H1 (cell line): ENCODE measurements around the gene CASP4. TPM values are rescaled to one million over a fixed set of nuclear protein-coding genes. Genes with fewer than 3 reads are reported as not detected.

Source experiments
- CTCF ChIA-PET: fragments of 300-600 bp; sonication (Branson Sonifier 250); formaldehyde crosslinking; loops from one replicate; lab custom pipeline; 2021; ENCODE audit not compliant: partially characterized antibody; lab: Charles Lee
- POLR2A ChIA-PET: fragments of 300-600 bp; sonication (Branson Sonifier 250); formaldehyde crosslinking; loops from one replicate; lab custom pipeline; 2021; ENCODE audit warnings: inconsistent platforms; ENCODE audit not compliant: partially characterized antibody; lab: Charles Lee
- DNase-seq, 2 experiments: peaks; one replicate each; pipeline versions ENCODE4 v3.0.0 to v3.0.0-alpha.2; 2010 to 2022; ENCODE audit warnings: low spot score in 2 of 2, low read depth in 1 of 2, mixed read lengths in 1 of 2
- FAIRE-seq: peaks from 2 replicates; lab custom pipeline; 2011; peaks lifted over from hg19 to GRCh38; lab: Jason Lieb, UNC
- H2AFZ ChIP-seq: 2 replicates; pipeline ENCODE4 v1.8.1; 2012; ENCODE audit warnings: low read length, inconsistent platforms
- H2AK5ac ChIP-seq: 2 replicates; pipeline ENCODE4 v1.6.1; 2013; ENCODE audit warnings: low read depth, low read length
- H2BK120ac ChIP-seq: replicated peaks from 2 replicates; pipeline ENCODE3; 2013; ENCODE audit warnings: low read depth, low read length, inconsistent platforms
- H2BK12ac ChIP-seq: 2 replicates; pipeline ENCODE4 v1.6.1; 2013; ENCODE audit warnings: low read depth, low read length
- H2BK15ac ChIP-seq: 2 replicates; pipeline ENCODE4 v1.6.1; 2013; ENCODE audit warnings: low read length
- H2BK20ac ChIP-seq: 2 replicates; pipeline ENCODE4 v1.6.1; 2013; ENCODE audit warnings: low read length
- H2BK5ac ChIP-seq: 2 replicates; pipeline ENCODE4 v1.6.1; 2013; ENCODE audit warnings: low read depth, low read length
- H3K14ac ChIP-seq: 2 replicates; pipeline ENCODE4 v1.6.1; 2013; ENCODE audit warnings: inconsistent platforms; ENCODE audit not compliant: insufficient read length
- H3K18ac ChIP-seq: 2 replicates; pipeline ENCODE4 v1.6.1; 2013; ENCODE audit warnings: low read length; ENCODE audit errors: extremely low read depth
- H3K23ac ChIP-seq: 2 replicates; pipeline ENCODE4 v1.6.1; 2013; ENCODE audit warnings: inconsistent platforms; ENCODE audit not compliant: insufficient read length
- H3K23me2 ChIP-seq: 2 replicates; pipeline ENCODE4 v1.6.1; 2013; ENCODE audit warnings: low read depth, low read length
- H3K27ac ChIP-seq: 2 replicates; pipeline ENCODE4 v1.6.1; 2011; ENCODE audit warnings: low read depth, low read length, inconsistent platforms
- H3K27me3 ChIP-seq, 4 experiments: replicated peaks in 1 of 4; 1 replicate in 1 of 4; 2 replicates in 3 of 4; pipeline versions ENCODE4 v1.6.1 to v1.8.1; 2011 to 2013; ENCODE audit warnings: low read length in 3 of 4, mild to moderate bottlenecking in 3 of 4, inconsistent platforms in 2 of 4, mixed read lengths in 2 of 4, moderate library complexity in 1 of 4; ENCODE audit not compliant: control insufficient read depth in 3 of 4, insufficient read depth in 3 of 4; ENCODE audit errors: extremely low read depth in 1 of 4
- H3K36me3 ChIP-seq, 4 experiments: 2 replicates each; pipeline versions ENCODE4 v1.6.1 to v1.8.1; 2011 to 2013; ENCODE audit warnings: mild to moderate bottlenecking in 4 of 4, low read length in 3 of 4, moderate library complexity in 2 of 4, control low read depth in 1 of 4, inconsistent platforms in 1 of 4; ENCODE audit not compliant: insufficient read depth in 4 of 4, control insufficient read depth in 2 of 4
- H3K4ac ChIP-seq: replicated peaks from 2 replicates; pipeline ENCODE3; 2013; ENCODE audit warnings: low read length, low read depth, mixed read lengths, inconsistent platforms; ENCODE audit not compliant: insufficient read length
- H3K4me1 ChIP-seq, 4 experiments: replicated peaks in 1 of 4; 1 replicate in 1 of 4; 2 replicates in 3 of 4; pipeline versions ENCODE4 v1.6.1 to v1.8.1; 2011 to 2013; ENCODE audit warnings: low read length in 3 of 4, inconsistent platforms in 2 of 4, mixed read lengths in 1 of 4; ENCODE audit not compliant: insufficient read depth in 4 of 4, control insufficient read depth in 3 of 4
- H3K4me2 ChIP-seq, 2 experiments: 2 replicates each; pipeline versions ENCODE4 v1.6.1 to v1.8.1; 2011 to 2013; ENCODE audit warnings: low read depth in 2 of 2, low read length in 2 of 2, control low read depth in 1 of 2, inconsistent platforms in 1 of 2, mild to moderate bottlenecking in 1 of 2; ENCODE audit not compliant: insufficient read depth in 1 of 2
- H3K4me3 ChIP-seq, 4 experiments: fragments of 200-600, 300-600 bp in 1 of 4; sonication (generic), shearing (Covaris generic), sonication (Bioruptor Twin) in 1 of 4; 2 replicates each; pipeline versions ENCODE4 v1.5.1 to v1.8.1; 2011 to 2016; ENCODE audit warnings: low read length in 4 of 4, low read depth in 3 of 4, control low read depth in 2 of 4, inconsistent platforms in 2 of 4, mild to moderate bottlenecking in 2 of 4, mixed read lengths in 1 of 4, moderate library complexity in 1 of 4; ENCODE audit not compliant: insufficient read depth in 2 of 4; ENCODE audit errors: extremely low read depth in 1 of 4
- H3K56ac ChIP-seq: replicated peaks from 2 replicates; pipeline ENCODE3; 2013; ENCODE audit warnings: low read depth, mild to moderate bottlenecking, mixed read lengths, low read length, inconsistent platforms; ENCODE audit not compliant: insufficient read length
- H3K79me1 ChIP-seq: 2 replicates; pipeline ENCODE4 v1.6.1; 2013; ENCODE audit warnings: low read depth, low read length, control low read depth
- H3K79me2 ChIP-seq, 2 experiments: 2 replicates each; pipeline versions ENCODE4 v1.6.1 to v1.8.1; 2012 to 2013; ENCODE audit warnings: low read length in 2 of 2, mild to moderate bottlenecking in 2 of 2, inconsistent platforms in 1 of 2; ENCODE audit not compliant: insufficient read depth in 2 of 2, control insufficient read depth in 1 of 2
- H3K9ac ChIP-seq, 4 experiments: replicated peaks in 1 of 4; 1 replicate in 1 of 4; 2 replicates in 3 of 4; pipeline versions ENCODE4 v1.6.1 to v1.8.1; 2011 to 2013; ENCODE audit warnings: low read depth in 3 of 4, low read length in 3 of 4, control low read depth in 2 of 4, mild to moderate bottlenecking in 2 of 4, moderate library complexity in 2 of 4, inconsistent platforms in 1 of 4; ENCODE audit errors: extremely low read depth in 1 of 4
- H3K9me3 ChIP-seq, 2 experiments: 2 replicates each; pipeline versions ENCODE4 v1.6.1 to v1.8.1; 2012 to 2013; ENCODE audit warnings: mild to moderate bottlenecking in 2 of 2, moderate library complexity in 2 of 2, control low read depth in 1 of 2, inconsistent platforms in 1 of 2, low read depth in 1 of 2, low read length in 1 of 2, mixed read lengths in 1 of 2; ENCODE audit not compliant: insufficient read depth in 2 of 2
- H4K20me1 ChIP-seq, 2 experiments: replicated peaks in 1 of 2; 2 replicates each; pipeline versions ENCODE3 to v1.8.1; 2011 to 2013; ENCODE audit warnings: inconsistent platforms in 2 of 2, low read length in 2 of 2, mild to moderate bottlenecking in 1 of 2; ENCODE audit not compliant: insufficient read depth in 2 of 2, control insufficient read depth in 1 of 2
- H4K5ac ChIP-seq: 2 replicates; pipeline ENCODE4 v1.6.1; 2013; ENCODE audit warnings: low read length, low read depth, mixed read lengths, inconsistent platforms; ENCODE audit not compliant: insufficient read length
- H4K8ac ChIP-seq: 2 replicates; pipeline ENCODE4 v1.8.0; 2013; ENCODE audit warnings: mild to moderate bottlenecking, moderate library complexity, low read length, inconsistent platforms; ENCODE audit not compliant: insufficient read depth; ENCODE audit errors: extremely low read depth
- H4K91ac ChIP-seq: replicated peaks from 2 replicates; pipeline ENCODE3; 2013; ENCODE audit warnings: low read length, mixed read lengths, inconsistent platforms; ENCODE audit not compliant: insufficient read length
- CBX8 ChIP-seq: fragments of 300-800, 300-1000 bp; sonication (generic); IDR thresholded peaks from 2 replicates; pipeline ENCODE4 v1.7.1; 2016; ENCODE audit warnings: low read depth, low read length, borderline replicate concordance
- CEBPB ChIP-seq: IDR thresholded peaks from 2 replicates; pipeline ENCODE4 v1.6.1; 2012; ENCODE audit warnings: low read depth, low read length
- HDAC2 ChIP-seq, 2 experiments: fragments of 300-600 bp in 1 of 2; sonication (generic) in 1 of 2; IDR thresholded peaks; 2 replicates each; pipeline ENCODE4 v1.6.1; 2011 to 2012; ENCODE audit warnings: low read depth in 2 of 2, low read length in 2 of 2, mild to moderate bottlenecking in 2 of 2, moderate library complexity in 2 of 2, borderline replicate concordance in 1 of 2, inconsistent platforms in 1 of 2
- JUN ChIP-seq: IDR thresholded peaks from 2 replicates; pipeline ENCODE4 v1.6.1; 2011; ENCODE audit warnings: low read depth, mild to moderate bottlenecking, improper control_type of control experiment, low read length
- TEAD4 ChIP-seq: IDR thresholded peaks from 2 replicates; pipeline ENCODE4 v1.6.1; 2012; ENCODE audit warnings: low read depth, low read length, inconsistent platforms, mixed read lengths
- USF2 ChIP-seq: IDR thresholded peaks from 2 replicates; pipeline ENCODE4 v1.6.1; 2011; ENCODE audit warnings: low read length, improper control_type of control experiment
- WGBS, 2 experiments: shearing (Covaris generic) in 1 of 2; methylation state at CpG; one replicate each; pipeline versions ENCODE4 v1.1.6 to v1.1.7; 2013 to 2015; ENCODE audit warnings: low lambda C conversion rate in 2 of 2, mixed read lengths in 2 of 2, inconsistent platforms in 1 of 2, low coverage in 1 of 2, missing lambda C conversion rate in 1 of 2; ENCODE audit not compliant: insufficient replicate concordance in 2 of 2, insufficient coverage in 1 of 2, insufficient read length in 1 of 2; ENCODE audit errors: extremely low coverage in 1 of 2, missing lambda C conversion rate in 1 of 2; 5-methylcytosine and 5-hydroxymethylcytosine counted together
- polyA plus RNA-seq, 7 experiments: library from polyadenylated mRNA; depleted of rRNA in 3 of 7; stranded (reverse) in 5 of 7; unstranded in 2 of 7; fragments of >200 nt in 5 of 7; fragments of 200-250 nt in 2 of 7; gene quantifications; 1 replicate in 5 of 7; 2 replicates in 1 of 7; 4 replicates in 1 of 7; pipeline versions ENCODE4 v1.2.1 to v1.2.3, GENCODE V29; 2011 to 2013; ENCODE audit warnings: missing spikeins in 2 of 7, mixed read lengths in 2 of 7
- total RNA-seq: library from RNA; stranded (reverse); fragmentation: NEBNext Ultra II Directional; extraction: Animal tissue kit (Norgen Biotek cat#: 25700); gene quantifications from 2 replicates; pipeline ENCODE4 v1.2.1, GENCODE V29; 2021

CASP4 gene
- total and polyA plus RNA-seq, 2 of the 8 experiments (the other 6 are each of a cell fraction or from before 2014, with no cell fraction given): 0.09 TPM; not detected in 1

DNA sequence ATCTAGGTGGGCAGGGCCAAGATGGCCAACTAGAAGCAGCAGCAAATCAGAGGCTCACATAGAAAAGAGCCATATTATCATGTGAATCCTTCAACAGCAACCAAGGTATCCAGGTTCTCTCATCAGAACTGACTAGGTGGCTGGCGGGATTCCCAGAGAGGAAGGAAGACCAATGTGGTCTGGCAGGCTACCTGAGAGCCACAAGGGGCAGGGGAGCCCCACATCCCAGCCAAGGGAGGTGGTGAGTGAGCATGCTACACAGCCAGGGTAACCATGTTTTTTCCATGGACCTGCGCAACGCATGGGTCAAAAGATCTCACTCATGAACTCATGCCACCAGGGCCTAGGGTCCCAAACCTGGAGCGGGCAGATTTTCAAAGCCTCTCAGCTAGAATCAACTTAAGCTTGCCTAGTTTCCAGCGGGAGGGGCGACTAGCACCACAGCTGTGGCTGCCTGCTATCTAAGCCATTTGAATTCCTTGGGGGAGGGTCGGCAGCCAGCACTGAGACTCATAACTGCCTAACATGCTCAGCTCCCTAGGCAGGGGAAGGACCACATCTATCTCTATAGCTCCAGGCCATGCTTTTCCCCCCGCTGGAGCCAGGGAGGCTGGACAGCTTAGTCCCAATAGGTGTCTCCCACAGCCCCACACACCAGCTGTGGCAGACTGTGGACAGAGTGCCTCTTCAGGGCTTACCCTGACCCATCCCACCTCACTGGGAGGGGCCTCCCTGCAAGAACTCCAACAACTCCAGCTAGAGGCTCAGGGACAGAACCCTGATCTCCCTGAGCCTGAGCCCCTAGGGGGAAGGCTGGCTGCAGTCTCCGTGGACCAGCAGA, 41.4 kb downstream of the CASP4 start:
- 86% methylated on average over 9 of the region's 9 CpGs; no CpG with 5 or more reads in 1 of the 2 experiments for WGBS, 2 experiments
- H4K20me1 ChIP-seq: no peaks in the 10 kb centered on the region
- ChIA-PET POLR2A (no interaction called here), CTCF (interaction anchor here (0.6 to 1.2 kb wide), 2 partner anchors 9 to 74 kb away, joined by 3 read pairs; no protein-coding TSS in a partner anchor)
- H3K23ac ChIP-seq: no peak overlapping the region
- no peak overlapping the region for H3K56ac ChIP-seq
- H3K9me3 ChIP-seq: no peaks in the 10 kb centered on the region; a peak in 1 of 4 replicates
- no peak overlapping the region for H3K9ac ChIP-seq
- H2BK12ac ChIP-seq: no peak overlapping the region
- H2BK120ac ChIP-seq: no peak overlapping the region
- no peak overlapping the region for H2BK20ac ChIP-seq
- H3K14ac ChIP-seq: no peak overlapping the region
- no peak overlapping the region for H3K18ac ChIP-seq
- H4K5ac ChIP-seq: no peak overlapping the region
- no peak for DNase-seq
- H3K79me2 ChIP-seq: no peaks in the 10 kb centered on the region
- H3K27me3 ChIP-seq: peaks cover 0 to 1% (median 0%) of the 10 kb centered on the region in 4 experiments; a peak in 1 of 7 replicates
- no peak for FAIRE-seq
- no peaks in the 10 kb centered on the region for H3K36me3 ChIP-seq
- no peaks in the 10 kb centered on the region for H3K23me2 ChIP-seq
- H3K79me1 ChIP-seq: no peaks in the 10 kb centered on the region
- no peaks in the 10 kb centered on the region for H3K4me1 ChIP-seq
- no peak overlapping the region for H2AK5ac ChIP-seq
- H3K4ac ChIP-seq: no peak overlapping the region
- H2BK15ac ChIP-seq: no peak overlapping the region; the same call in 1 of the 2 replicates
- no peak overlapping the region; the same call in 1 of the 2 replicates for H4K8ac ChIP-seq
- no peak overlapping the region for H3K4me2 ChIP-seq
- H3K27ac ChIP-seq: no peak overlapping the region
- H3K4me3 ChIP-seq: no peak overlapping the region
- no peak overlapping the region for H2BK5ac ChIP-seq
- no peak overlapping the region for H4K91ac ChIP-seq
- TF ChIP-seq CBX8: no peak
- TF ChIP-seq TEAD4: peak; percentile 73
- TF ChIP-seq USF2: no peak
- TF ChIP-seq HDAC2 (IDR thresholded peaks at IDR 0.05; ENCODE audit: borderline replicate concordance in 1 of 2, low read depth in 2 of 2, low read length in 2 of 2): no peak
- TF ChIP-seq JUN: no peak
- no peak for TF ChIP-seq CEBPB
- H2AFZ ChIP-seq: peak overlapping the region; percentile 72; the same call in 1 of the 2 replicates
